Mammary epithelial cell (primary cell): Measurements from ENCODE around the gene FREM3.

Experiments used
- EZH2 ChIP-seq: IDR thresholded peaks from 2 replicates; pipeline ENCODE4 v1.6.1; 2012; ENCODE audit warnings: low read length, inconsistent platforms, borderline replicate concordance
- TF ChIP-seq, protein P1 (sequence below), 2 donors: IDR thresholded peaks in 1 of 2; conservative IDR thresholded peaks in 1 of 2; 2 replicates each; pipeline ENCODE4 v1.5.1; 2011 to 2012; ENCODE audit warnings: inconsistent platforms in 2 of 2, low read length in 2 of 2, mild to moderate bottlenecking in 2 of 2, control low read depth in 1 of 2, low read depth in 1 of 2; ENCODE audit not compliant: insufficient read depth in 1 of 2; ENCODE audit errors: extremely low read depth in 1 of 2

DNA sequence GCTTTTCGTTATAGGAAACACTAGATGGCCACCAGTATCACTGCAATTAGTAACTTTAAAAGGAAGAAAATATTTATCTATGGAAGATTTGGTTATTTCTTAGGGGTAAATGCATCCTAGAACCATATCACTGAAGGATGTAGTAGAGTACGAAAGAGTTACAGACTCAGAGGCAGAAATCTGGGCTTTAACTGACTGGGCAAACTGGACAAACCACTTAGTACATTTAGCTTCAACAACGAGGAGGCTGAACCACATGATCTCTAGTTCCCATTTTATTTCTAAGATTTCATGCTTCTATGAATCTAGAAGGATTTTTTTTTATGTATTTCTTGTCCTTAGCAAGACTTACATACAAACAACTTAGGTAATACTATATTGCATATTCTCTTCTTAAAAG is 94.0 kb downstream of the FREM3 start:
- TF ChIP-seq, protein P1, sequence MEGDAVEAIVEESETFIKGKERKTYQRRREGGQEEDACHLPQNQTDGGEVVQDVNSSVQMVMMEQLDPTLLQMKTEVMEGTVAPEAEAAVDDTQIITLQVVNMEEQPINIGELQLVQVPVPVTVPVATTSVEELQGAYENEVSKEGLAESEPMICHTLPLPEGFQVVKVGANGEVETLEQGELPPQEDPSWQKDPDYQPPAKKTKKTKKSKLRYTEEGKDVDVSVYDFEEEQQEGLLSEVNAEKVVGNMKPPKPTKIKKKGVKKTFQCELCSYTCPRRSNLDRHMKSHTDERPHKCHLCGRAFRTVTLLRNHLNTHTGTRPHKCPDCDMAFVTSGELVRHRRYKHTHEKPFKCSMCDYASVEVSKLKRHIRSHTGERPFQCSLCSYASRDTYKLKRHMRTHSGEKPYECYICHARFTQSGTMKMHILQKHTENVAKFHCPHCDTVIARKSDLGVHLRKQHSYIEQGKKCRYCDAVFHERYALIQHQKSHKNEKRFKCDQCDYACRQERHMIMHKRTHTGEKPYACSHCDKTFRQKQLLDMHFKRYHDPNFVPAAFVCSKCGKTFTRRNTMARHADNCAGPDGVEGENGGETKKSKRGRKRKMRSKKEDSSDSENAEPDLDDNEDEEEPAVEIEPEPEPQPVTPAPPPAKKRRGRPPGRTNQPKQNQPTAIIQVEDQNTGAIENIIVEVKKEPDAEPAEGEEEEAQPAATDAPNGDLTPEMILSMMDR (conservative IDR thresholded peaks at IDR 0.05 in 1 of 2, IDR thresholded peaks at IDR 0.05 in 1 of 2; ENCODE audit: extremely low read depth in 1 of 2, insufficient read depth in 1 of 2, low read depth in 1 of 2, low read length in 2 of 2): no peak
- TF ChIP-seq EZH2: no peak
